Caki2 (cell line): ENCODE results near the gene SOD1. TPM values are rescaled to one million over a fixed set of nuclear protein-coding genes. Genes with fewer than 3 reads are reported as not detected.

Experiments
- DNase-seq: peaks from one replicate; pipeline ENCODE4 v3.0.0-alpha.2; 2015; ENCODE audit warnings: low read depth
- in situ Hi-C: cut with HindIII; loops from 2 replicates; pipeline ENCODE4 v1.10.0; 2016; ENCODE audit warnings: low sequenced_read_pairs, low pct_unique_long_range_greater_than_20kb, mixed read lengths
- total RNA-seq: library from RNA; depleted of rRNA; stranded (reverse); fragments of >200 nt; shearing (Covaris generic); gene quantifications from 2 replicates; pipeline ENCODE4 v1.2.3, GENCODE V29; 2014; ENCODE audit warnings: low replicate concordance

SOD1 gene
- total RNA-seq, 1 experiment from 2014 or later: 453 TPM

- in situ Hi-C loops: no loop called here
- no peak for DNase-seq
These were observed 13.9 kb downstream of the SOD1 start for GRCh38 chr21:31673321-31673912.

- in situ Hi-C loops: no loop called here
- DNase-seq: no peak
These were observed 15.8 kb downstream of the SOD1 start for GRCh38 chr21:31675318-31675717.

GRCh38 chr21:31675960-31676359 lies 16.5 kb downstream of the SOD1 start:
- DNase-seq: no peak
- in situ Hi-C loops: no loop called here

GRCh38 chr21:31677047-31677446 lies 17.6 kb downstream of the SOD1 start:
- in situ Hi-C loops: no loop called here
- DNase-seq: no peak

- in situ Hi-C loops: no loop called here
These were observed 19.0 kb downstream of the SOD1 start for GRCh38 chr21:31678478-31678877.

GRCh38 chr21:31682620-31683019 lies 23.1 kb downstream of the SOD1 start:
- in situ Hi-C loops: no loop called here
- no peak for DNase-seq

More at GRCh38 chr21:31678478-31678877, 19.0 kb downstream of the SOD1 start:
- DNase-seq: no peak

- in situ Hi-C loops: no loop called here
- no peak for DNase-seq
These were observed 23.5 kb downstream of the SOD1 start for GRCh38 chr21:31683029-31683428.

- DNase-seq: no peak
- in situ Hi-C loops: no loop called here
These were observed 25.4 kb downstream of the SOD1 start for GRCh38 chr21:31684918-31685317.

- in situ Hi-C loops: no loop called here
- no peak for DNase-seq
These were observed 26.9 kb downstream of the SOD1 start for GRCh38 chr21:31686272-31686915.

- DNase-seq: no peak
- in situ Hi-C loops: no loop called here
These were observed 27.6 kb downstream of the SOD1 start for GRCh38 chr21:31687108-31687507.

- in situ Hi-C loops: no loop called here
These were observed 29.3 kb downstream of the SOD1 start for GRCh38 chr21:31688603-31689368.

GRCh38 chr21:31693222-31693621 lies 33.7 kb downstream of the SOD1 start:
- in situ Hi-C loops: no loop called here
- no peak for DNase-seq

More at GRCh38 chr21:31688603-31689368, 29.3 kb downstream of the SOD1 start:
- DNase-seq: no peak

- DNase-seq: no peak
- in situ Hi-C loops: no loop called here
These were observed 36.9 kb downstream of the SOD1 start for GRCh38 chr21:31696424-31696823.

GRCh38 chr21:31698461-31698860 lies 39.0 kb downstream of the SOD1 start:
- in situ Hi-C loops: no loop called here
- DNase-seq: no peak

- in situ Hi-C loops: no loop called here
- DNase-seq: no peak
These were observed 40.5 kb downstream of the SOD1 start for GRCh38 chr21:31700040-31700439.

- in situ Hi-C loops: no loop called here
- DNase-seq: no peak
These were observed 47.1 kb downstream of the SOD1 start for GRCh38 chr21:31706562-31706961.

GRCh38 chr21:31707499-31707898 lies 48.0 kb downstream of the SOD1 start:
- in situ Hi-C loops: no loop called here
- no peak for DNase-seq

GRCh38 chr21:31708541-31708940 lies 49.0 kb downstream of the SOD1 start:
- DNase-seq: no peak
- in situ Hi-C loops: no loop called here

- in situ Hi-C loops: no loop called here
- no peak for DNase-seq
These were observed 51.1 kb downstream of the SOD1 start for GRCh38 chr21:31710586-31710985.
